HepG2 (cell line): ENCODE data around the gene P3H4. TPM values are rescaled to one million over a fixed set of nuclear protein-coding genes. Genes with fewer than 3 reads are reported as not detected.

Source experiments
- GATAD1 ChIP-seq: IDR thresholded peaks from 2 replicates; pipeline ENCODE4 v1.6.1; 2016; ENCODE audit warnings: missing genetic modification reagents, missing compliant biosample characterization
- HMGXB3 ChIP-seq: sonication (generic); formaldehyde crosslinking; IDR thresholded peaks from 2 replicates; pipeline ENCODE4 v1.4.0; 2020; ENCODE audit warnings: missing genetic modification reagents, borderline replicate concordance
- HOXA9 ChIP-seq: sonication (generic); formaldehyde crosslinking; IDR thresholded peaks from 2 replicates; pipeline ENCODE4 v1.8.1; 2022; ENCODE audit warnings: missing genetic modification reagents, mild to moderate bottlenecking, moderate library complexity, borderline replicate concordance
- MIXL1 ChIP-seq: IDR thresholded peaks from 2 replicates; pipeline ENCODE4 v1.6.1; 2016
- MZF1 ChIP-seq: sonication (generic); formaldehyde crosslinking; IDR thresholded peaks from 2 replicates; pipeline ENCODE4 v1.8.1; 2023; ENCODE audit warnings: mild to moderate bottlenecking, missing genetic modification reagents, borderline replicate concordance
- NCOA1 ChIP-seq: sonication (generic); formaldehyde crosslinking; IDR thresholded peaks from 2 replicates; pipeline ENCODE4 v1.9.0; 2021; ENCODE audit warnings: missing genetic modification reagents
- NFATC3 ChIP-seq: sonication (generic); formaldehyde crosslinking; IDR thresholded peaks from 2 replicates; pipeline ENCODE4 v1.5.1; 2020; ENCODE audit warnings: mild to moderate bottlenecking, missing genetic modification reagents
- NKX3-1 ChIP-seq: sonication (generic); formaldehyde crosslinking; IDR thresholded peaks from 2 replicates; pipeline ENCODE4 v1.5.0; 2020; ENCODE audit warnings: missing genetic modification reagents
- SAP130 ChIP-seq: IDR thresholded peaks from 2 replicates; pipeline ENCODE4 v1.6.1; 2016; ENCODE audit warnings: low read depth
- SNAPC5 ChIP-seq: sonication (generic); formaldehyde crosslinking; IDR thresholded peaks from 2 replicates; pipeline ENCODE4 v1.8.1; 2023; ENCODE audit warnings: mild to moderate bottlenecking, missing genetic modification reagents, borderline replicate concordance
- TARDBP ChIP-seq: sonication (generic); formaldehyde crosslinking; IDR thresholded peaks from 2 replicates; pipeline ENCODE4 v1.8.0; 2022; ENCODE audit warnings: mild to moderate bottlenecking, missing genetic modification reagents
- TFE3 ChIP-seq: IDR thresholded peaks from 2 replicates; pipeline ENCODE4 v1.6.1; 2016
- ZBED4 ChIP-seq: sonication (generic); formaldehyde crosslinking; IDR thresholded peaks from 2 replicates; pipeline ENCODE4 v1.4.0; 2020; ENCODE audit warnings: missing genetic modification reagents, borderline replicate concordance
- ZNF510 ChIP-seq: sonication (generic); formaldehyde crosslinking; IDR thresholded peaks from 2 replicates; pipeline ENCODE4 v1.4.0; 2020; ENCODE audit warnings: low read depth, mild to moderate bottlenecking, missing genetic modification reagents
- ZNF691 ChIP-seq: sonication (generic); formaldehyde crosslinking; IDR thresholded peaks from 2 replicates; pipeline ENCODE4 v1.4.0; 2020; ENCODE audit warnings: missing genetic modification reagents, low read depth, mild to moderate bottlenecking, borderline replicate concordance
- ZSCAN5A ChIP-seq: sonication (generic); formaldehyde crosslinking; IDR thresholded peaks from 2 replicates; pipeline ENCODE4 v1.8.0; 2022; ENCODE audit warnings: mild to moderate bottlenecking, missing genetic modification reagents, borderline replicate concordance
- polyA plus RNA-seq, 8 experiments: library from polyadenylated mRNA; depleted of rRNA in 3 of 8; stranded (reverse) in 7 of 8; unstranded in 1 of 8; fragments of >200 nt; fragmentation: Illumina TruSeq in 4 of 8; extraction: Trizol in 4 of 8; gene quantifications; 2 replicates each; pipeline versions ENCODE4 v1.2.1 to v1.2.3, GENCODE V29; 2011 to 2016; ENCODE audit warnings: low read depth in 4 of 8, missing spikeins in 1 of 8, mixed read lengths in 1 of 8; ENCODE audit not compliant: insufficient read depth in 1 of 8
- total RNA-seq, 5 experiments: library from RNA; depleted of rRNA; stranded (reverse); fragments of >200 nt; fragmentation: Illumina TruSeq; extraction: Trizol; gene quantifications; 2 replicates each; pipeline ENCODE4 v1.2.3, GENCODE V29; 2016; ENCODE audit warnings: low read depth in 1 of 5

P3H4 gene
- total and polyA plus RNA-seq, 2 of the 13 experiments (the other 11 are each of a cell fraction or from before 2014, with no cell fraction given) = 37.1 to 50.6 TPM

GRCh38 chr17:41773731-41774193 lies 38.0 kb downstream of the P3H4 start (continued):
- no peak for TF ChIP-seq NFATC3 (CRISPR knock-in tag)
- no peak for TF ChIP-seq MZF1 (CRISPR knock-in tag)
- TF ChIP-seq ZNF691 (CRISPR knock-in tag) = 0 out of 2 replicates have a peak, but pooled peaks have one; percentile 12
- no peak for TF ChIP-seq TFE3 (CRISPR knock-in tag)
- TF ChIP-seq HOXA9 (CRISPR knock-in tag) = no peak
- TF ChIP-seq MIXL1 (CRISPR knock-in tag) = no peak
- no peak for TF ChIP-seq ZNF510 (CRISPR knock-in tag)
- TF ChIP-seq HMGXB3 = no peak
- no peak for TF ChIP-seq SAP130 (CRISPR knock-in tag)
- TF ChIP-seq ZBED4 (CRISPR knock-in tag) = no peak; the same call in 1 of the 2 replicates
- no peak for TF ChIP-seq GATAD1
- 0 out of 2 replicates have a peak, but pooled peaks have one; percentile 22 for TF ChIP-seq NCOA1 (CRISPR knock-in tag)
- TF ChIP-seq SNAPC5 = no peak
- TF ChIP-seq ZSCAN5A (CRISPR knock-in tag) = no peak
- TF ChIP-seq NKX3-1 = no peak
- TF ChIP-seq TARDBP (CRISPR knock-in tag) = no peak
